Measurements from ENCODE around the gene TAF3.

The TAF3 gene

GRCh38 chr10:8054494-8055407 is 236.4 kb downstream of the TAF3 start, which contains the start of gene GATA3:
GATA3 (plus strand) TSS chr10:8054688; CDS start chr10:8055656, 968 bp downstream.
- Histone ChIP-seq H3K9me2 (replicated peaks; ENCODE audit: insufficient read depth, low read length) (no peaks in the 10 kb centered on the region), H3K27ac (ENCODE audit: low read length) (no peak within 1 kb of the TSS)
- DNase-seq, result no peak

DNA sequence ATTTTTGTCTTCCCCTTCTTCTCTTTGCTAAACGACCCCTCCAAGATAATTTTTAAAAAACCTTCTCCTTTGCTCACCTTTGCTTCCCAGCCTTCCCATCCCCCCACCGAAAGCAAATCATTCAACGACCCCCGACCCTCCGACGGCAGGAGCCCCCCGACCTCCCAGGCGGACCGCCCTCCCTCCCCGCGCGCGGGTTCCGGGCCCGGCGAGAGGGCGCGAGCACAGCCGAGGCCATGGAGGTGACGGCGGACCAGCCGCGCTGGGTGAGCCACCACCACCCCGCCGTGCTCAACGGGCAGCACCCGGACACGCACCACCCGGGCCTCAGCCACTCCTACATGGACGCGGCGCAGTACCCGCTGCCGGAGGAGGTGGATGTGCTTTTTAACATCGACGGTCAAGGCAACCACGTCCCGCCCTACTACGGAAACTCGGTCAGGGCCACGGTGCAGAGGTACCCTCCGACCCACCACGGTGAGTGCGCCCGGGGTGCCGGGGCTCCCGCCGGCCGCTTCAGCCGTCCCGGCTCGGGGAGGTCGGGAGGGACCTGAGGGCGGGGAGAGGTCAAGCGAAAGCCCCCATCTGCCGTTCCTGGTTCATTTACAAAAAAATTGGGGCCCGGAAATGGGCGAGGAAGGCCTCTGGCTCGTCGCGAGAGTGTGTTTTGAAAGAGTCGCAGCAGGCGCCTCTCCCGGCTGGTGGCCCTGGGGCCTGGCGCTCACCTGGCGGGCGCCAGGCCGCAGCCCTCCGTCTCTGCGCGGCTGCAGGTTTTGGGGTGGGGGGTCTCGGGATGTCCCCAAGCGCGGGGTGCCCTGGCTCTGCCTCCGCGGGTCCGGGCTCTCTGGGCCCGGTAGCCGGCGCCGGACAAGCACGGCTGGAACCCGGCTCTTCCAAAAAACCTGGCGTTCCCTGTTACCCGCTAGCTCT is 237.4 kb downstream of the TAF3 start:
- Histone ChIP-seq H3K27ac (ENCODE audit: low read length) (no peak overlapping the region), H3F3A (ENCODE audit: insufficient read depth, low read length) (no peaks in the 10 kb centered on the region), H3K27me3 (replicated peaks; ENCODE audit: insufficient read depth, low read length) (peaks cover 3% of the 10 kb centered on the region; the same call in 1 of the 2 replicates), H3K36me3 (replicated peaks; ENCODE audit: insufficient read depth, low read length) (no peaks in the 10 kb centered on the region), H3K4me2 (ENCODE audit: low read depth, low read length) (no peak overlapping the region), H4K20me1 (ENCODE audit: insufficient read depth, low read length) (no peaks in the 10 kb centered on the region), H3K4me3 (ENCODE audit: low read length) (no peak overlapping the region), H3K9me2 (replicated peaks; ENCODE audit: insufficient read depth, low read length) (no peaks in the 10 kb centered on the region), H3K4me1 (ENCODE audit: low read length) (no peaks in the 10 kb centered on the region), H3K9me3 (replicated peaks; ENCODE audit: insufficient read depth, low read length) (no peaks in the 10 kb centered on the region), H3K9ac (ENCODE audit: low read length) (no peak overlapping the region), H2AFZ (ENCODE audit: low read length) (no peak overlapping the region), H3K79me2 (ENCODE audit: low read length) (no peaks in the 10 kb centered on the region)
- DNase-seq, result no peak
- TF ChIP-seq, protein P1, sequence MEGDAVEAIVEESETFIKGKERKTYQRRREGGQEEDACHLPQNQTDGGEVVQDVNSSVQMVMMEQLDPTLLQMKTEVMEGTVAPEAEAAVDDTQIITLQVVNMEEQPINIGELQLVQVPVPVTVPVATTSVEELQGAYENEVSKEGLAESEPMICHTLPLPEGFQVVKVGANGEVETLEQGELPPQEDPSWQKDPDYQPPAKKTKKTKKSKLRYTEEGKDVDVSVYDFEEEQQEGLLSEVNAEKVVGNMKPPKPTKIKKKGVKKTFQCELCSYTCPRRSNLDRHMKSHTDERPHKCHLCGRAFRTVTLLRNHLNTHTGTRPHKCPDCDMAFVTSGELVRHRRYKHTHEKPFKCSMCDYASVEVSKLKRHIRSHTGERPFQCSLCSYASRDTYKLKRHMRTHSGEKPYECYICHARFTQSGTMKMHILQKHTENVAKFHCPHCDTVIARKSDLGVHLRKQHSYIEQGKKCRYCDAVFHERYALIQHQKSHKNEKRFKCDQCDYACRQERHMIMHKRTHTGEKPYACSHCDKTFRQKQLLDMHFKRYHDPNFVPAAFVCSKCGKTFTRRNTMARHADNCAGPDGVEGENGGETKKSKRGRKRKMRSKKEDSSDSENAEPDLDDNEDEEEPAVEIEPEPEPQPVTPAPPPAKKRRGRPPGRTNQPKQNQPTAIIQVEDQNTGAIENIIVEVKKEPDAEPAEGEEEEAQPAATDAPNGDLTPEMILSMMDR (IDR thresholded peaks at IDR 0.05; ENCODE audit: low read length), result no peak
- TF ChIP-seq EZH2 (optimal IDR thresholded peaks at IDR 0.05; ENCODE audit: low read depth, low read length) (no peak), EZH2phosphoT487 (IDR thresholded peaks at IDR 0.05; ENCODE audit: low read length) (no peak)

More at GRCh38 chr10:8054494-8055407, 236.4 kb downstream of the TAF3 start, which contains the start of gene GATA3:
- Histone ChIP-seq H3K4me2 (ENCODE audit: low read depth, low read length) (no peak within 1 kb of the TSS), H3K36me3 (replicated peaks; ENCODE audit: insufficient read depth, low read length) (no peaks in the 10 kb centered on the region), H3K9me3 (replicated peaks; ENCODE audit: insufficient read depth, low read length) (no peaks in the 10 kb centered on the region), H3K27me3 (replicated peaks; ENCODE audit: insufficient read depth, low read length) (peaks cover 3% of the 10 kb centered on the region; the same call in 1 of the 2 replicates), H3K9ac (ENCODE audit: low read length) (no peak within 1 kb of the TSS), H3K4me3 (ENCODE audit: low read length) (no peak within 1 kb of the TSS), H3F3A (ENCODE audit: insufficient read depth, low read length) (no peaks in the 10 kb centered on the region), H2AFZ (ENCODE audit: low read length) (no peak within 1 kb of the TSS), H3K79me2 (ENCODE audit: low read length) (no peaks in the 10 kb centered on the region), H4K20me1 (ENCODE audit: insufficient read depth, low read length) (no peaks in the 10 kb centered on the region), H3K4me1 (ENCODE audit: low read length) (no peaks in the 10 kb centered on the region)
- TF ChIP-seq, protein P1 (IDR thresholded peaks at IDR 0.05; ENCODE audit: low read length), result no peak
- no peak for TF ChIP-seq EZH2phosphoT487 (IDR thresholded peaks at IDR 0.05; ENCODE audit: low read length)
- TF ChIP-seq EZH2 (optimal IDR thresholded peaks at IDR 0.05; ENCODE audit: low read depth, low read length), result no peak

DNA sequence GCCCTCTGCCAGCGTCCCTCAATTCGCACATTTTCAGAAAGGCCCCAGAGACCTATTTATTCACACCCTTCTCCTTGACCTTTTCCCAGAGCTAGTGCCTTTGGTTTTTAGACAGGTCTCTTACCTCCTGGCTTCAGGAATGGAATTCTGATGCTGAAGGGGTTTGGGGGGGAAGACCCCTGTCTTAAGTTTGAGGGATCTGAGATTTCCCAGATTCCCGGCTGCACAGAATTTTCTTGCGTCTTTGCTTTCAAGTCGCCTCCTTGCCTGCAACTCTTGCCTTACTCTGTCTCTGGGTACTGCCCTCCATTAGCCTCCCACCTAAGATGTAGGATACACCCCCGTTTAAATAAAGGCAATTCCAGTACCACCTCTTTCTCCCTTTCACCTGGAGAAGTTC is 238.1 kb downstream of the TAF3 start:
- Histone ChIP-seq H4K20me1 (ENCODE audit: insufficient read depth, low read length) (no peaks in the 10 kb centered on the region), H3K4me2 (ENCODE audit: low read depth, low read length) (no peak overlapping the region), H3K36me3 (replicated peaks; ENCODE audit: insufficient read depth, low read length) (no peaks in the 10 kb centered on the region), H3K27me3 (replicated peaks; ENCODE audit: insufficient read depth, low read length) (peaks cover 3% of the 10 kb centered on the region; the same call in 1 of the 2 replicates), H3K79me2 (ENCODE audit: low read length) (no peaks in the 10 kb centered on the region), H3K9me2 (replicated peaks; ENCODE audit: insufficient read depth, low read length) (no peaks in the 10 kb centered on the region), H3F3A (ENCODE audit: insufficient read depth, low read length) (no peaks in the 10 kb centered on the region), H3K9ac (ENCODE audit: low read length) (no peak overlapping the region), H3K4me1 (ENCODE audit: low read length) (no peaks in the 10 kb centered on the region), H3K9me3 (replicated peaks; ENCODE audit: insufficient read depth, low read length) (no peaks in the 10 kb centered on the region), H2AFZ (ENCODE audit: low read length) (no peak overlapping the region), H3K4me3 (ENCODE audit: low read length) (no peak overlapping the region), H3K27ac (ENCODE audit: low read length) (no peak overlapping the region)
- DNase-seq, result no peak
- no peak for TF ChIP-seq EZH2phosphoT487 (IDR thresholded peaks at IDR 0.05; ENCODE audit: low read length)
- TF ChIP-seq, protein P1 (IDR thresholded peaks at IDR 0.05; ENCODE audit: low read length), result no peak
- TF ChIP-seq EZH2 (optimal IDR thresholded peaks at IDR 0.05; ENCODE audit: low read depth, low read length), result no peak
